SK-N-SH (cell line): ENCODE results near the gene C2orf49. TPM values are rescaled to one million over a fixed set of nuclear protein-coding genes. Genes with fewer than 3 reads are reported as not detected.

Source experiments
- CTCF ChIA-PET: fragments of 300-600, 350-600 bp; formaldehyde crosslinking; extraction: SDS; loops from one replicate; lab custom pipeline; 2021; lab: Yijun Ruan, JAX
- POLR2A ChIA-PET: fragments of 350-600 bp; sonication (Branson Sonifier 250); formaldehyde crosslinking; extraction: SDS; loops from one replicate; lab custom pipeline; 2020; ENCODE audit warnings: antibody characterized with exemption, inconsistent platforms; lab: Yijun Ruan, JAX
- DNase-seq: peaks from one replicate; pipeline ENCODE4 v3.0.0; 2012
- H2AFZ ChIP-seq: fragments of 200-600 bp; sonication (generic); 2 replicates; pipeline ENCODE4 v1.8.1; 2016; ENCODE audit warnings: antibody characterized with exemption, mild to moderate bottlenecking, low read depth
- H3F3A ChIP-seq: fragments of 200-600 bp; sonication (generic); replicated peaks from 2 replicates; pipeline ENCODE3; 2016; ENCODE audit warnings: antibody characterized with exemption, mild to moderate bottlenecking; ENCODE audit not compliant: insufficient read depth
- H3K27ac ChIP-seq, 2 experiments: fragments of 200-500 bp in 1 of 2; fragments of 200-600 bp in 1 of 2; sonication (Bioruptor generic) in 1 of 2; sonication (generic), shearing (Covaris generic) in 1 of 2; 2 replicates each; pipeline versions ENCODE4 v1.5.1 to v1.6.1; 2014 to 2016; ENCODE audit warnings: low read depth in 2 of 2, inconsistent platforms in 1 of 2, low read length in 1 of 2, mild to moderate bottlenecking in 1 of 2, mixed read lengths in 1 of 2
- H3K27me3 ChIP-seq: fragments of 200-600 bp; sonication (generic), shearing (Covaris generic); 2 replicates; pipeline ENCODE4 v1.6.1; 2016; ENCODE audit warnings: mixed run types; ENCODE audit not compliant: insufficient read depth
- H3K36me3 ChIP-seq, 2 experiments: fragments of 200-500 bp in 1 of 2; fragments of 200-600 bp in 1 of 2; sonication (Bioruptor generic) in 1 of 2; sonication (generic) in 1 of 2; replicated peaks in 1 of 2; 2 replicates each; pipeline versions ENCODE3 to v1.5.1; 2014 to 2016; ENCODE audit warnings: low read length in 1 of 2, mild to moderate bottlenecking in 1 of 2; ENCODE audit not compliant: insufficient read depth in 2 of 2, control insufficient read depth in 1 of 2
- H3K4me1 ChIP-seq, 2 experiments: fragments of 200-500 bp in 1 of 2; fragments of 200-600 bp in 1 of 2; sonication (Bioruptor generic) in 1 of 2; sonication (generic), shearing (Covaris generic) in 1 of 2; 2 replicates each; pipeline versions ENCODE4 v1.5.1 to v1.6.1; 2014 to 2016; ENCODE audit warnings: low read depth in 1 of 2, low read length in 1 of 2, mixed run types in 1 of 2; ENCODE audit not compliant: insufficient read depth in 2 of 2, control insufficient read depth in 1 of 2
- H3K4me2 ChIP-seq: fragments of 200-600 bp; sonication (generic), shearing (Covaris generic); 2 replicates; pipeline ENCODE4 v1.6.1; 2017; ENCODE audit warnings: mixed run types
- H3K4me3 ChIP-seq, 2 experiments: fragments of 200-500 bp in 1 of 2; fragments of 200-600 bp in 1 of 2; sonication (Bioruptor generic) in 1 of 2; sonication (generic), shearing (Covaris generic) in 1 of 2; 2 replicates each; pipeline versions ENCODE4 v1.5.1 to v1.8.1; 2014 to 2016; ENCODE audit warnings: low read depth in 2 of 2, inconsistent platforms in 1 of 2, low read length in 1 of 2, mild to moderate bottlenecking in 1 of 2, mixed read lengths in 1 of 2, moderate library complexity in 1 of 2
- H3K79me2 ChIP-seq: fragments of 200-600 bp; sonication (generic); 2 replicates; pipeline ENCODE4 v1.8.1; 2017; ENCODE audit warnings: mild to moderate bottlenecking; ENCODE audit not compliant: insufficient read depth
- H3K9ac ChIP-seq: fragments of 200-600 bp; sonication (generic); 2 replicates; pipeline ENCODE4 v1.6.1; 2017; ENCODE audit warnings: mixed run types
- H3K9me2 ChIP-seq: fragments of 200-600 bp; sonication (generic); 2 replicates; pipeline ENCODE4 v1.6.1; 2017; ENCODE audit warnings: mixed run types
- H3K9me3 ChIP-seq: fragments of 200-600 bp; sonication (generic); 2 replicates; pipeline ENCODE4 v1.6.1; 2017; ENCODE audit warnings: mixed run types, mild to moderate bottlenecking, moderate library complexity
- H4K20me1 ChIP-seq: fragments of 200-600 bp; sonication (generic); 2 replicates; pipeline ENCODE4 v1.6.1; 2017; ENCODE audit warnings: mild to moderate bottlenecking, mixed run types; ENCODE audit not compliant: insufficient read depth
- NFIC ChIP-seq: IDR thresholded peaks from 2 replicates; pipeline ENCODE4 v1.4.0; 2012; ENCODE audit warnings: borderline replicate concordance
- RAD21 ChIP-seq: IDR thresholded peaks from 2 replicates; pipeline ENCODE4 v1.6.1; 2012; ENCODE audit warnings: mild to moderate bottlenecking, low read length
- RFX5 ChIP-seq: IDR thresholded peaks from 2 replicates; pipeline ENCODE4 v1.6.1; 2012; ENCODE audit warnings: mild to moderate bottlenecking, improper control_type of control experiment, low read length
- SIN3A ChIP-seq: IDR thresholded peaks from 2 replicates; pipeline ENCODE4 v1.6.1; 2012; ENCODE audit warnings: low read depth, mild to moderate bottlenecking, low read length, moderate library complexity, borderline replicate concordance
- SMC3 ChIP-seq: IDR thresholded peaks from 2 replicates; pipeline ENCODE4 v1.6.1; 2012; ENCODE audit warnings: low read depth, low read length, improper control_type of control experiment
- TAF1 ChIP-seq: IDR thresholded peaks from 2 replicates; pipeline ENCODE4 v1.6.1; 2012; ENCODE audit warnings: low read depth, mild to moderate bottlenecking, low read length, moderate library complexity, borderline replicate concordance
- TCF12 ChIP-seq: IDR thresholded peaks from 2 replicates; pipeline ENCODE4 v1.4.0; 2012
- WGBS: methylation state at CpG from one replicate; pipeline ENCODE4 v1.1.6; 2017; ENCODE audit warnings: low lambda C conversion rate; 5-methylcytosine and 5-hydroxymethylcytosine counted together
- polyA plus RNA-seq, 3 experiments: library from polyadenylated mRNA; depleted of rRNA; stranded (reverse); fragments of >200 nt; gene quantifications; 2 replicates each; pipeline ENCODE4 v1.2.3, GENCODE V29; 2012
- TF ChIP-seq, protein P1 (sequence below): fragments of 150-350 bp; IDR thresholded peaks from 2 replicates; pipeline ENCODE4 v1.6.1; 2017; ENCODE audit warnings: antibody characterized with exemption, low read length, low read depth, borderline replicate concordance
- TF ChIP-seq, protein P2 (sequence below): IDR thresholded peaks from 2 replicates; pipeline ENCODE4 v1.6.1; 2012; ENCODE audit warnings: mild to moderate bottlenecking, low read depth, low read length, moderate library complexity
- TF ChIP-seq, protein P3 (sequence below): fragments of 150-350 bp; IDR thresholded peaks from 2 replicates; pipeline ENCODE4 v1.6.1; 2016; ENCODE audit warnings: mild to moderate bottlenecking, low read depth, low read length

C2orf49 gene
- polyA plus RNA-seq, 1 of the 3 experiments (the other 2 are of a cell fraction), result 7.6 TPM

DNA sequence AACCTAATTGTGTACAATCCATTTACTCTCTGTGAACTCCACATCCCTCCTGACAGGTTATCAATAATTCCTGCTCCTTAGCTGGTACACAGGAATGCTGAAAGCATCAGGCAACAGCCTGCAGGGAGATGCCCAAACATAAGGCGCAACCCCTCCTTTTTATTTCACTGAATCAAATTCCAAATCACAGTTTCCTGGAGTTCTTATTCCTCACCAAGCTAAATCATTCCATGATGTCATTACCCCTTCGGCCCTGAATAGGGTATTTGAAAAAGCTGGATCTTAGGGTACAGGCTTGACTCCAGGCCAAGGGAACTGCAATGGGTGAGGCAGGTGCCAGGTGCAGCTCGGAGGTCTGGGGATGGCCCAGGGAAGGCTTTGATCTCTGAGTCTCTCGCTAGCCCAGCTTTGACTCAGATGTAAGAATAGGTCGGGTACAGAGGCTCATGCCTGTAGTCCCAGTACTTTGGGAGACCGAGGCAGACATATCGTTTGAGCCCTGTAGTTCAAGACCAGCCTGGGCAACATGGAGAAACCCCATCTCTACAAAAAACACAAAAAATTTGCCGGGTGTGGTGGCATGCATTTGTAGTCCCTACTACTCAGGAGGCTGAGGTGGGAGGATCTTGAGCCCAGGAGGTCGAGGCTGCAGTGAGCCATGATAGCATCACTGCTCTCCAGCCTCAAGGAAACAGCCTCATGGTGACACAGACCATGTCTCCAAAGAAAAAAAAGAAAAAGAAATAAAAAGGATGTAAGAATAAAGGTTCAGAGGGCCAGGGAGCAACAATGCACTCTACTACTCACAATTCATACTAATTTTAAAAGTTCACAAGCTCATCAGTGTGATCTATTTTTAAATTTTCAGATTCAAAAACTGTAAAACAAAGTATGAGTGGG lies 54.7 kb downstream of the C2orf49 start:
- CTCF ChIA-PET, result interaction anchor here (0.6 to 1.7 kb wide), 4 partner anchors 14 to 129 kb away, joined by 3 to 5 read pairs (median 4); no protein-coding TSS in a partner anchor
- no peak overlapping the region for H3K4me3 ChIP-seq
- H4K20me1 ChIP-seq, result peaks cover 32% of the 10 kb centered on the region; the same call in 1 of the 2 replicates
- H3K27ac ChIP-seq, result no peak overlapping the region
- no peak overlapping the region for H2AFZ ChIP-seq
- H3K36me3 ChIP-seq, result peaks cover 0 to 25% of the 10 kb centered on the region in 2 experiments
- no peak for TF ChIP-seq TAF1
- TF ChIP-seq, protein P1, sequence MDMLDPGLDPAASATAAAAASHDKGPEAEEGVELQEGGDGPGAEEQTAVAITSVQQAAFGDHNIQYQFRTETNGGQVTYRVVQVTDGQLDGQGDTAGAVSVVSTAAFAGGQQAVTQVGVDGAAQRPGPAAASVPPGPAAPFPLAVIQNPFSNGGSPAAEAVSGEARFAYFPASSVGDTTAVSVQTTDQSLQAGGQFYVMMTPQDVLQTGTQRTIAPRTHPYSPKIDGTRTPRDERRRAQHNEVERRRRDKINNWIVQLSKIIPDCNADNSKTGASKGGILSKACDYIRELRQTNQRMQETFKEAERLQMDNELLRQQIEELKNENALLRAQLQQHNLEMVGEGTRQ, result no peak
- TF ChIP-seq, protein P2, sequence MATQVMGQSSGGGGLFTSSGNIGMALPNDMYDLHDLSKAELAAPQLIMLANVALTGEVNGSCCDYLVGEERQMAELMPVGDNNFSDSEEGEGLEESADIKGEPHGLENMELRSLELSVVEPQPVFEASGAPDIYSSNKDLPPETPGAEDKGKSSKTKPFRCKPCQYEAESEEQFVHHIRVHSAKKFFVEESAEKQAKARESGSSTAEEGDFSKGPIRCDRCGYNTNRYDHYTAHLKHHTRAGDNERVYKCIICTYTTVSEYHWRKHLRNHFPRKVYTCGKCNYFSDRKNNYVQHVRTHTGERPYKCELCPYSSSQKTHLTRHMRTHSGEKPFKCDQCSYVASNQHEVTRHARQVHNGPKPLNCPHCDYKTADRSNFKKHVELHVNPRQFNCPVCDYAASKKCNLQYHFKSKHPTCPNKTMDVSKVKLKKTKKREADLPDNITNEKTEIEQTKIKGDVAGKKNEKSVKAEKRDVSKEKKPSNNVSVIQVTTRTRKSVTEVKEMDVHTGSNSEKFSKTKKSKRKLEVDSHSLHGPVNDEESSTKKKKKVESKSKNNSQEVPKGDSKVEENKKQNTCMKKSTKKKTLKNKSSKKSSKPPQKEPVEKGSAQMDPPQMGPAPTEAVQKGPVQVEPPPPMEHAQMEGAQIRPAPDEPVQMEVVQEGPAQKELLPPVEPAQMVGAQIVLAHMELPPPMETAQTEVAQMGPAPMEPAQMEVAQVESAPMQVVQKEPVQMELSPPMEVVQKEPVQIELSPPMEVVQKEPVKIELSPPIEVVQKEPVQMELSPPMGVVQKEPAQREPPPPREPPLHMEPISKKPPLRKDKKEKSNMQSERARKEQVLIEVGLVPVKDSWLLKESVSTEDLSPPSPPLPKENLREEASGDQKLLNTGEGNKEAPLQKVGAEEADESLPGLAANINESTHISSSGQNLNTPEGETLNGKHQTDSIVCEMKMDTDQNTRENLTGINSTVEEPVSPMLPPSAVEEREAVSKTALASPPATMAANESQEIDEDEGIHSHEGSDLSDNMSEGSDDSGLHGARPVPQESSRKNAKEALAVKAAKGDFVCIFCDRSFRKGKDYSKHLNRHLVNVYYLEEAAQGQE, result no peak
- TF ChIP-seq RFX5, result no peak
- TF ChIP-seq NFIC, result no peak
- TF ChIP-seq SIN3A, result no peak
- no peak for TF ChIP-seq RAD21
- TF ChIP-seq, protein P3, sequence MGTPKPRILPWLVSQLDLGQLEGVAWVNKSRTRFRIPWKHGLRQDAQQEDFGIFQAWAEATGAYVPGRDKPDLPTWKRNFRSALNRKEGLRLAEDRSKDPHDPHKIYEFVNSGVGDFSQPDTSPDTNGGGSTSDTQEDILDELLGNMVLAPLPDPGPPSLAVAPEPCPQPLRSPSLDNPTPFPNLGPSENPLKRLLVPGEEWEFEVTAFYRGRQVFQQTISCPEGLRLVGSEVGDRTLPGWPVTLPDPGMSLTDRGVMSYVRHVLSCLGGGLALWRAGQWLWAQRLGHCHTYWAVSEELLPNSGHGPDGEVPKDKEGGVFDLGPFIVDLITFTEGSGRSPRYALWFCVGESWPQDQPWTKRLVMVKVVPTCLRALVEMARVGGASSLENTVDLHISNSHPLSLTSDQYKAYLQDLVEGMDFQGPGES, result no peak
- no peak for TF ChIP-seq SMC3
- no peak for TF ChIP-seq TCF12
- DNase-seq, result no peak
- peaks cover 0 to 22% of the 10 kb centered on the region in 2 experiments; a peak in 3 of 4 replicates for H3K4me1 ChIP-seq
- no peaks in the 10 kb centered on the region for H3K9me2 ChIP-seq
- H3K9me3 ChIP-seq, result no peaks in the 10 kb centered on the region
- no peak overlapping the region for H3K4me2 ChIP-seq
- H3K79me2 ChIP-seq, result peaks cover 95% of the 10 kb centered on the region
- H3K9ac ChIP-seq, result no peak overlapping the region
- POLR2A ChIA-PET, result no interaction called here
- H3F3A ChIP-seq, result peaks cover 32% of the 10 kb centered on the region
- WGBS, result 89% methylated on average over 8 of the region's 9 CpGs
- no peaks in the 10 kb centered on the region for H3K27me3 ChIP-seq
